CD4-positive, alpha-beta T cell treated with Interleukin-4 for 1 hour (primary cell): ENCODE measurements around the gene APOBEC3H.
"Not testable (repeated sequence)": the region's sequence is repeated elsewhere in the genome, so short reads cannot be mapped to it uniquely, and the experiment has no call there.

Experiments used
- DNase-seq, 2 donors: peaks; one replicate each; pipeline ENCODE4 v3.0.0-alpha.2; 2020 to 2022

APOBEC3H gene

GRCh38 chr22:39097098-39098020 lies at the start of gene APOBEC3H:
Gene APOBEC3H (plus strand): TSS chr22:39097244. CDS start chr22:39100279, 3,035 bp downstream.
- DNase-seq: peak; percentile 43 to 59

GRCh38 chr22:39049486-39049885 lies 47.6 kb upstream of the APOBEC3H start:
- DNase-seq: not testable (repeated sequence)

DNA sequence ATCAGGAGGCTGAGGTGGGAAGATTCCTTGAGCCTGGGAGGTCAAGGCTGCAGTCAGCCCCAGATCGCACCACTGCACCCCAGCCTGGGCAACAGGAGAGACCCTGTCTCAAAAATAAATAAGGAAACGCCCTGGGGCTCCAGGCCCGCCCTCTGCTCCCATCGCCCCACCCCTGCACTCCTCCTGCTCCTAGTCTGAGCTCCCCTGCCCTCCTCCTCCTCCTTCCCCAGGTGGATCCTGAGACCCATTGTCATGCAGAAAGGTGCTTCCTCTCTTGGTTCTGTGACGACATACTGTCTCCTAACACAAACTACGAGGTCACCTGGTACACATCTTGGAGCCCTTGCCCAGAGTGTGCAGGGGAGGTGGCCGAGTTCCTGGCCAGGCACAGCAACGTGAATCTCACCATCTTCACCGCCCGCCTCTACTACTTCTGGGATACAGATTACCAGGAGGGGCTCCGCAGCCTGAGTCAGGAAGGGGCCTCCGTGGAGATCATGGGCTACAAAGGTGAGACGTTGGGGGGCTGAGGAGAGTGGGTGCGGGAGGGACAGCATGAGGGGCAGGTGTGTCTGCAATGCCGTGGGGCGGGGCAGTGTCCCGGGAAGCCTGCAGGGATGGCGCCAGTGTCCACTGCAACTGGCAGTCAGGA lies 45.1 kb upstream of the APOBEC3H start:
- DNase-seq: not testable (repeated sequence)

DNA sequence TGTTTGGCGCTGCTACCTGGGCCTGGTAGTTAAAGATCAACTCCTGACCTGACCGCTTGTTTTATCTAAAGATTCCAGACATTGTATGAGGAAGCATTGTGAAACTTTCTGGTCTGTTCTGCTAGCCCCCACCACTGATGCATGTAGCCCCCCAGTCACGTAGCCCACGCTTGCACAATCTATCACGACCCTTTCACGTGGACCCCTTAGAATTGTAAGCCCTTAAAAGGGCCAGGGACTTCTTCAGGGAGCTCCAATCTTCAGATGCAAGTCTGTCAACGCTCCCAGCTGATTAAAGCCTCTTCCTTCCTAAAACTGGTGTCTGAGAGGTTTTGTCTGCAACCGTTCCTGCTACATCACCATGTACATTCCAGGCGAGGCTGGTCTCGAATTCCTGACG lies 41.4 kb upstream of the APOBEC3H start:
- no peak for DNase-seq

GRCh38 chr22:39061290-39061689 lies 35.8 kb upstream of the APOBEC3H start:
- not testable (repeated sequence) for DNase-seq

- not testable (repeated sequence) for DNase-seq
Observed at GRCh38 chr22:39061951-39062350, 35.1 kb upstream of the APOBEC3H start.

GRCh38 chr22:39063904-39064303 lies 33.1 kb upstream of the APOBEC3H start:
- peak in 1 of 2 donors; percentile 51 for DNase-seq

DNA sequence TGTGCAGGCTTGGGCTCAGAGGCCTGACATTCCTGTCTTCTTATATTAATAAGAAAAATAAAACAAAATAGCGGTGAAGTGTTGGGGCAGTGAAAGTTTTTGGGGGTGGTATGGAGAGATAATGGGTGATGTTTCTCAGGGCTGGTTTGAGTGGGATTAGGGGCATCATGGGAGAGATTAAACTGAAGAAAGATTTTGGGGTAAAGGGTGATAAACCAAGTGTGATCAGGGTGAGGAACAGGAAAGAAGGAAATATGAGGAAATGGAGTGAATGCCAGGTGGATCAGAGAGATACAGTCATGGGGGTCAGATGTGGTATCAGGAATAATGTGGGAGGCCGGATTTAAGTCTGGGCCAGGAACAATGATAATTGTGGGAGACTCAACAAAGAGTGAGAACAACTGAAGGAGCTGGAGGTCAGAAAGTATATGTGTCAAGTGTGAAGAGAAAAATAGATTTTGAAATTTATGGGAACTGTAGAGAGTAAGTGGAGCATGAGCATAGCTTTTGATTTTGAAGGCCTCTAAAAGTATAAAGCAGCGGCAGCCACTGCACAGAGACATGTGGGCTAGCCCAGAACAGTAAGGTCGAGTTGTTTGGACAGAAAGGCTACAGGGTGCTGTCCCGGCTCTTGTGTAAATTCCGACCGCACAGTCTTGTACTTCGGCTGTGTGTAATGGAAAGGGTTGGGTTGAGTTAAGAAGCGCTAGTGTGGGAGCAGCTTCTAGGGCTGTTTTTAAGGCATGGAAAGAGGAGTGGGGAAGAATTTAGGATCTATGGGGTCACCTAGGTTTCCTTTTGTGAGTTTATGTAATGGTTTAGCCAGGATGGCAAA lies 30.4 kb upstream of the APOBEC3H start:
- not testable (repeated sequence) for DNase-seq

DNA sequence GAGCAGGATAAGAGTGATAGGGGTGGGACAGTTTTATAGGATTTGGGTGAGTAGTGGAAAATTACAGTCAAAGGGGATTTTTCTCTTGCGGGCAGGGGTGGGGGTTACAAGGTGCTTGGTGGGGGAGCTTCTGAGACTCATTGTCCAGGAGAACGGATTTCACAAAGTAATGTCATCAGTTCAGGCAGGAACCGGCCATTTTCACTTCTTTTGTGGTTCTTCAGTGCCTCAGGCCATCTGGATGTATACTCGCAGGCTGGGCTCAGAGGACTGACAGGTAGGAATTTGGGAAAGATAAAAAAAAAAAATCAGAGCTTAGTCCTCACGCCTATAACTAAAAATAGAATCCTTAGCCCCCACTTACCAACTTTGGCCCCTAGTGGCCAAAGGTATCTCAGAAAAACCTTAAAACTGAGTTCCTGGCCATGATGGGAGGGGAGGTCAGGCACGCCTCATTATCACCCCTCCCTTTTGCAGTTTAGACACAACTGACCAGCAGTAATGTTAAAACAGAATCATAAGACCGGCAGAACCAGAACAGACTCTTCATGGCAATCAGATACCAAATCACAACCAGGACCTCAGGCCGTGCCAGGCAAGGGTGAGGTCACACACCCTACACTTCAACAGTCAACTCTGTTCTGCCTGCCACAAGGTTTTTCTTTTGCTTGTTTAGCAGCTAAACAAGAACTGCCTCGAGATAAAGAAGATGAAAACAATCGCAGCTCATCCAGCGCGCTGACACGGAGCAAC lies 28.8 kb upstream of the APOBEC3H start:
- DNase-seq: no peak

GRCh38 chr22:39070186-39070585 lies 26.9 kb upstream of the APOBEC3H start:
- DNase-seq: no peak

DNA sequence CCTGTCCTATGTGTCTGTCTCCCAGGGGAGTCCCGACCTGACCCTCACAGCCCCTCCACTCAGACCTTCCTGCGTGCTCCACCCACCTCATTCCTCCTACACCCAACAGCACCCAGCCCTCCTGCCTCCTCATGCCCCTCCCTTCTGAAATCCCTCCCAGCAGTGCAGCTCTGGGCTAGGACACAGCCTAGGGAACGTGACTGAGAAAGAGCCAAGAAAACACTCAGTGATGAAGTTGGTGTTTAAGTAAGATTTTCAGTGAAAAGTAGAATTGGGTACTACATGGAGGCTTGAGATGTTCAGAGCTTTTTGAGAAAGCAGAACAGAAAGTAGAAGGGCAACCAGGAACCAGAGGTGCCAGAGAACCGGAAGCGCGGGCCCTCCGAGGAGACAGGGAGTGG lies 24.5 kb upstream of the APOBEC3H start:
- not testable (repeated sequence) for DNase-seq

DNA sequence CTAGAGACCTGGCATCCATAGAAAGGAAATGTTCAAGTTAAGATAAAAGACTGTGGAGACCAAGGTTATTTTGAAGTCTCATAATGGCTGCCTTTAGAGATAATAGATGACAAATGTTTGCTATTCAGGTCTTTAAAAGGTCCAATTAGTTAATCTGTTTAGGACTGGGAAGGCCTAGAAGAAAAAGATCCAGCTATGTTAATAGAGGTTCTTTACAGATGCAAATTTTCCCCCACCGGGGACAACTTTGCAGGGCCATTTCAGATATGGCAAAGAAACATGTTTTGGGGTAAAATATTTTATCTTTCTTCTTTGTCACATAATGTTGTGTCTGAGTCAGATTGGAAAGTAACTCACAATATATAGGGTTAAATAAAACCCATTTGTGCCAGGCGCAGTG lies 23.1 kb upstream of the APOBEC3H start:
- DNase-seq: no peak

DNA sequence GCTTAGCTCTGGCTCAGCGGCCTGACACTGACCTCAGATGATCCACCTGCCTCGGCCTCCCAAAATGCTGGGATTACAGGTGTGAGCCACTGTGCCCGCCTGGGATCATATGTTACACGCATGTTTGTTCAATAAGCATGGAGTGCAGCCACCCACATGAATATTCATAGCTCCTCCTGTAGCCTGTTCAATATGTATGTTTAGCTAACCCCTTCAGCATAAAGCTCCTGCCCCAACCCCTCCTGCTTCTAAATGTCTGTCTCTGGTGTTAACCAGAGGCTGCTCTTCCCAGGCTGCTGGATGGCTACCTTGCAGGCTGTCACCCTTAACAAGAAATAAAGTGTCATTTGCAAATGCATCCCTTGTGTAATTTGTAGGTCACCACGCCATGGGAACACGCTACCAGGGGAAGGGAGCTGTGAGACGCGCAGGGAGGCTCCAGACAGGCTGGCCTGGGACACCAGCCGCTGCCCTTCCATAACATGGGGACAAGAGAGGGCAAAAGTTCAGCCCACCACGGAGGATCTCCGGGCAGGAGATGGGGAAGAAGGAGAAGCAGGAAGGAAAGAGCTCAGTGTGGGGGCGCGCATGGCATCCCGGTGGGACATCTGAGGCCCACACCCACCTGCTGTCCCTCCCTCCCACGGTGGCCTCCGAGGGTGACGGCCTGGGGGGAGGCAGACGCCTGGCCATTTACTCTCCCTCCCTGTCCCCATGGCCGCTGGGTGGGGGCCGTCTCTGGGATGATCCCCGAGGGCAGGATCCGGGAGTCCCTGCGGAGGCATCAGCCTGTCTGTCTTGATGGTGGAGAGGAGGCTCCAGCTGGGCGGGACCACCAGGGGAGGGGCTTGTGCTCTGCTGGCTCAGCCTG lies 20.7 kb upstream of the APOBEC3H start:
- DNase-seq: not testable (repeated sequence)

GRCh38 chr22:39077026-39077840 lies 19.8 kb upstream of the APOBEC3H start, which contains the start of gene APOBEC3G:
Gene APOBEC3G (plus strand): TSS chr22:39077275. CDS start chr22:39077362, 87 bp downstream.
- DNase-seq: peak; percentile 72 to 79

GRCh38 chr22:39077912-39078311 lies 19.1 kb upstream of the APOBEC3H start:
- DNase-seq: not testable (repeated sequence)

GRCh38 chr22:39078329-39078728 lies 18.7 kb upstream of the APOBEC3H start:
- peak; percentile 40 to 50 for DNase-seq

- not testable (repeated sequence) for DNase-seq
Observed at GRCh38 chr22:39079054-39079637, 17.9 kb upstream of the APOBEC3H start.

DNA sequence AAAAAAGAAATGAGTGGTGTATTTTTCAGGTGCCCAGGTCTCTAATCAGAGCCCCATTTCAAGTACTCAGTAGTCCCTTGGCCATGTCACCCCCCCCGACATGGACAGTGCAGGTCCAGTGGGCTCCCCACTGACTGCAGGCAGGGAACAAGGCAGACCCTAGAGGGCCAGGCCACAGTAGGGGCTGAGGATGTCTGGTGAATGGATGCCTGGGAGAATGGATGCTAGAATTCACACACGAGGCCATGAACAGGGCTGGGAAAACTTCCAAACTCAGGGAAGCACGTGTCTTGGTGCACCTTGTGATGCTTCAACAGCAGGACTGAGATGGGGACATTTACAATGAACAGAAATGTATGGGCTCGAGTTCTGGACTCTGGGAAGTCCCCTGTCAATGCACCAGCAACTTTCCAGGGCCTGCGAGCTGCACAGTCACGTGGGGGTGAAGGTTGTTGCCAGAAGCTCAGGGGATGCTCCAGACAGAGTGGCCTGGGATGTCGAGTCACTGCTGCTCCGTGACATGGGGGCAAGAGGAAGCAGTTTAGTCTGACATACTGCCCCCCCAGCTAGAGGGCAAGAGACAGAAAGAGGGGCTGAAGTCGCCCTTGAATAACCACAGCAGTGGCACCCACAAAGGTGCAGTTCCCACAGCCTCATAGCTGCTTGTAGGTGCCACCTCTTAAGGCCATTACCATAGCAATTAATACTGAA lies 16.8 kb upstream of the APOBEC3H start:
- peak; percentile 55 to 65 for DNase-seq

GRCh38 chr22:39081016-39081415 lies 16.0 kb upstream of the APOBEC3H start:
- no peak for DNase-seq
